HepG2 (cell line): ENCODE results near the gene GNG7. TPM values are rescaled to one million over a fixed set of nuclear protein-coding genes. Genes with fewer than 3 reads are reported as not detected.

Experiments
- ARNTL ChIP-seq: sonication (generic); formaldehyde crosslinking; IDR thresholded peaks from 2 replicates; pipeline ENCODE4 v1.4.0; 2020; ENCODE audit warnings: mild to moderate bottlenecking, missing genetic modification reagents
- CREM ChIP-seq, 2 experiments: sonication (generic) in 1 of 2; formaldehyde crosslinking in 1 of 2; IDR thresholded peaks; 2 replicates each; pipeline versions ENCODE4 v1.4.0 to v1.6.1; 2016 to 2020; ENCODE audit warnings: antibody characterized with exemption in 1 of 2, mild to moderate bottlenecking in 1 of 2, missing genetic modification reagents in 1 of 2
- FOXP4 ChIP-seq: sonication (generic); formaldehyde crosslinking; IDR thresholded peaks from 2 replicates; pipeline ENCODE4 v1.4.0; 2020; ENCODE audit warnings: missing genetic modification reagents
- JUNB ChIP-seq: sonication (generic); formaldehyde crosslinking; IDR thresholded peaks from 2 replicates; pipeline ENCODE4 v1.8.0; 2022; ENCODE audit warnings: missing genetic modification reagents, mild to moderate bottlenecking, borderline replicate concordance
- MAF1 ChIP-seq: sonication (generic); formaldehyde crosslinking; IDR thresholded peaks from 2 replicates; pipeline ENCODE4 v1.5.0; 2020; ENCODE audit warnings: missing genetic modification reagents, borderline replicate concordance
- MEIS1 ChIP-seq: sonication (generic); formaldehyde crosslinking; IDR thresholded peaks from 2 replicates; pipeline ENCODE4 v1.9.0; 2021; ENCODE audit warnings: mild to moderate bottlenecking, missing genetic modification reagents, moderate library complexity, borderline replicate concordance
- NFATC3 ChIP-seq: sonication (generic); formaldehyde crosslinking; IDR thresholded peaks from 2 replicates; pipeline ENCODE4 v1.5.1; 2020; ENCODE audit warnings: mild to moderate bottlenecking, missing genetic modification reagents
- SIX4 ChIP-seq: sonication (generic); formaldehyde crosslinking; IDR thresholded peaks from 2 replicates; pipeline ENCODE4 v1.4.0; 2020; ENCODE audit warnings: missing genetic modification reagents
- SRSF1 ChIP-seq: fragments of 200-400 bp; formaldehyde crosslinking; optimal IDR thresholded peaks from 2 replicates; pipeline ENCODE3; 2017; ENCODE audit warnings: mild to moderate bottlenecking, low read depth, low read length, moderate library complexity
- STAT5B ChIP-seq: sonication (generic); formaldehyde crosslinking; IDR thresholded peaks from 2 replicates; pipeline ENCODE4 v1.4.0; 2020; ENCODE audit warnings: missing genetic modification reagents
- ZFY ChIP-seq: sonication (generic); formaldehyde crosslinking; IDR thresholded peaks from 2 replicates; pipeline ENCODE4 v1.4.0; 2020; ENCODE audit warnings: missing genetic modification reagents
- ZNF235 ChIP-seq: sonication (generic); formaldehyde crosslinking; IDR thresholded peaks from 2 replicates; pipeline ENCODE4 v1.8.1; 2023; ENCODE audit warnings: mild to moderate bottlenecking, missing genetic modification reagents, borderline replicate concordance
- ZNF317 ChIP-seq: sonication (generic); formaldehyde crosslinking; IDR thresholded peaks from 2 replicates; pipeline ENCODE4 v1.5.0; 2020; ENCODE audit warnings: mild to moderate bottlenecking, missing genetic modification reagents
- ZNF558 ChIP-seq: sonication (generic); formaldehyde crosslinking; IDR thresholded peaks from 2 replicates; pipeline ENCODE4 v1.9.0; 2022; ENCODE audit warnings: mild to moderate bottlenecking, missing genetic modification reagents, borderline replicate concordance
- ZNF687 ChIP-seq: sonication (generic); formaldehyde crosslinking; IDR thresholded peaks from 2 replicates; pipeline ENCODE4 v1.5.1; 2020; ENCODE audit warnings: mild to moderate bottlenecking, missing genetic modification reagents, moderate library complexity
- ZNF766 ChIP-seq: sonication (generic); formaldehyde crosslinking; IDR thresholded peaks from 2 replicates; pipeline ENCODE4 v1.5.0; 2020; ENCODE audit warnings: missing genetic modification reagents, borderline replicate concordance
- ZNF816 ChIP-seq: sonication (generic); formaldehyde crosslinking; IDR thresholded peaks from 2 replicates; pipeline ENCODE4 v1.8.0; 2022; ENCODE audit warnings: missing genetic modification reagents, mild to moderate bottlenecking, borderline replicate concordance
- polyA plus RNA-seq, 8 experiments: library from polyadenylated mRNA; depleted of rRNA in 3 of 8; stranded (reverse) in 7 of 8; unstranded in 1 of 8; fragments of >200 nt; fragmentation: Illumina TruSeq in 4 of 8; extraction: Trizol in 4 of 8; gene quantifications; 2 replicates each; pipeline versions ENCODE4 v1.2.1 to v1.2.3, GENCODE V29; 2011 to 2016; ENCODE audit warnings: low read depth in 4 of 8, missing spikeins in 1 of 8, mixed read lengths in 1 of 8; ENCODE audit not compliant: insufficient read depth in 1 of 8
- total RNA-seq, 5 experiments: library from RNA; depleted of rRNA; stranded (reverse); fragments of >200 nt; fragmentation: Illumina TruSeq; extraction: Trizol; gene quantifications; 2 replicates each; pipeline ENCODE4 v1.2.3, GENCODE V29; 2016; ENCODE audit warnings: low read depth in 1 of 5
- TF ChIP-seq, protein P1 (sequence below): sonication (generic); formaldehyde crosslinking; IDR thresholded peaks from 2 replicates; pipeline ENCODE4 v1.5.1; 2020; ENCODE audit warnings: missing genetic modification reagents, mild to moderate bottlenecking, borderline replicate concordance

Gene GNG7
- total and polyA plus RNA-seq, 2 of the 13 experiments (the other 11 are each of a cell fraction or from before 2014, with no cell fraction given) = 1.4 to 3.3 TPM

DNA sequence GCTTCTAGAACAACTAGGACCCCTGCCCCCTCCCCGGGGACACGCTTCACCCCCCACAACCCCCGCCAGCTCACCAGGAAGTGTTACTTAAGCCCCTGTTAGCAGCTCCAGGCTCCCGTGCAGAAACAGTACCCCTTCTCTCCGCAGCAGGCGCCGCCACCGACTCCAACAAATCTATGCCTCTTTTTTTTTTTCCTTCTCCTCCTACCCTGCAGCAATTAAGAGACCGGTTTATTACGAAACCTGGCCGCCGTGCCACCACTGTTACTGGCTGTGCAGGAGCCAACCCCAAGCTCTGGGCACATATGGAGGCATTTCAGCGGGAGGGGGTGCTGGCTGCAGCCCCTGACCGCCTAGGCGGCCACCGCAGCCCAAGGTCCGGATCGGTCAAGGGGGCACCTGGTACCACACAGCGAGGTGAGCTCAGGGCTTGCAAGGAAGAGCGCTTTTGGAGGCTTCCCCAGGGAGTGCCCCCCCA lies 224.2 kb downstream of the GNG7 start (continued):
- no peak for TF ChIP-seq FOXP4 (CRISPR knock-in tag)
- no peak for TF ChIP-seq JUNB (CRISPR knock-in tag)
- TF ChIP-seq ARNTL (CRISPR knock-in tag) = no peak
- no peak for TF ChIP-seq ZNF766 (CRISPR knock-in tag)
- no peak for TF ChIP-seq MAF1 (CRISPR knock-in tag)
- TF ChIP-seq ZNF687 = peak; percentile 38; the same call in 1 of the 2 replicates
- no peak for TF ChIP-seq NFATC3 (CRISPR knock-in tag)
- TF ChIP-seq SRSF1 = no peak
- TF ChIP-seq MEIS1 = no peak
- TF ChIP-seq ZNF816 (CRISPR knock-in tag) = no peak
- no peak for TF ChIP-seq ZNF558
- no peak for TF ChIP-seq SIX4 (CRISPR knock-in tag)
- no peak for TF ChIP-seq ZFY (CRISPR knock-in tag)
- no peak for TF ChIP-seq CREM (IDR thresholded peaks at IDR 0.05)
- TF ChIP-seq CREM (CRISPR knock-in tag; IDR thresholded peaks at IDR 0.05) = no peak
- no peak for TF ChIP-seq STAT5B (CRISPR knock-in tag)
- no peak for TF ChIP-seq ZNF235 (CRISPR knock-in tag)
- no peak for TF ChIP-seq ZNF317 (CRISPR knock-in tag)
- TF ChIP-seq, protein P1, sequence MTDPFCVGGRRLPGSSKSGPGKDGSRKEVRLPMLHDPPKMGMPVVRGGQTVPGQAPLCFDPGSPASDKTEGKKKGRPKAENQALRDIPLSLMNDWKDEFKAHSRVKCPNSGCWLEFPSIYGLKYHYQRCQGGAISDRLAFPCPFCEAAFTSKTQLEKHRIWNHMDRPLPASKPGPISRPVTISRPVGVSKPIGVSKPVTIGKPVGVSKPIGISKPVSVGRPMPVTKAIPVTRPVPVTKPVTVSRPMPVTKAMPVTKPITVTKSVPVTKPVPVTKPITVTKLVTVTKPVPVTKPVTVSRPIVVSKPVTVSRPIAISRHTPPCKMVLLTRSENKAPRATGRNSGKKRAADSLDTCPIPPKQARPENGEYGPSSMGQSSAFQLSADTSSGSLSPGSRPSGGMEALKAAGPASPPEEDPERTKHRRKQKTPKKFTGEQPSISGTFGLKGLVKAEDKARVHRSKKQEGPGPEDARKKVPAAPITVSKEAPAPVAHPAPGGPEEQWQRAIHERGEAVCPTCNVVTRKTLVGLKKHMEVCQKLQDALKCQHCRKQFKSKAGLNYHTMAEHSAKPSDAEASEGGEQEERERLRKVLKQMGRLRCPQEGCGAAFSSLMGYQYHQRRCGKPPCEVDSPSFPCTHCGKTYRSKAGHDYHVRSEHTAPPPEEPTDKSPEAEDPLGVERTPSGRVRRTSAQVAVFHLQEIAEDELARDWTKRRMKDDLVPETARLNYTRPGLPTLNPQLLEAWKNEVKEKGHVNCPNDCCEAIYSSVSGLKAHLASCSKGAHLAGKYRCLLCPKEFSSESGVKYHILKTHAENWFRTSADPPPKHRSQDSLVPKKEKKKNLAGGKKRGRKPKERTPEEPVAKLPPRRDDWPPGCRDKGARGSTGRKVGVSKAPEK (CRISPR knock-in tag) = no peak
